PC-3 (cell line): ENCODE measurements around the gene APOBEC3G. TPM values are rescaled to one million over a fixed set of nuclear protein-coding genes. Genes with fewer than 3 reads are reported as not detected.

ENCODE experiments used
- ATAC-seq: fragments of 200-7000 bp; cut with Tn5 transposase; 2 replicates; pipeline ENCODE4 v1.9.1; 2020; ENCODE audit warnings: mild to moderate bottlenecking, moderate library complexity
- BruUV-seq: library from RNA; stranded (reverse); fragments of 400-500 nt; replicated peaks from 2 replicates; lab custom pipeline; 2021; lab: Mats Ljungman, UMichigan
- CTCF ChIA-PET: fragments of 300-600 bp; sonication (Branson Sonifier 250); formaldehyde crosslinking; loops from one replicate; lab custom pipeline; 2022; ENCODE audit warnings: antibody characterized with exemption; lab: Charles Lee
- POLR2A ChIA-PET: fragments of 300-600 bp; sonication (Branson Sonifier 250); formaldehyde crosslinking; loops from one replicate; lab custom pipeline; 2022; ENCODE audit warnings: antibody characterized with exemption; ENCODE audit not compliant: unreplicated experiment; lab: Charles Lee
- DNase-seq: peaks from one replicate; pipeline ENCODE4 v3.0.0-alpha.2; 2015
- H2AFZ ChIP-seq: fragments of 300-600 bp; sonication (generic); 2 replicates; pipeline ENCODE4 v1.6.0; 2016; ENCODE audit warnings: antibody characterized with exemption, low read length
- H3F3A ChIP-seq: fragments of 300-600 bp; sonication (generic); one replicate; pipeline ENCODE4 v1.6.0; 2017; ENCODE audit warnings: antibody characterized with exemption, low read length, control low read depth, mild to moderate bottlenecking; ENCODE audit not compliant: unreplicated experiment
- H3K27ac ChIP-seq: fragments of 300-600 bp; sonication (generic); 2 replicates; pipeline ENCODE4 v1.5.1; 2016; ENCODE audit warnings: mild to moderate bottlenecking, low read length
- H3K27me3 ChIP-seq: fragments of 300-600 bp; sonication (generic); 2 replicates; pipeline ENCODE4 v1.6.1; 2016; ENCODE audit warnings: low read length, mixed read lengths
- H3K36me3 ChIP-seq: fragments of 300-600 bp; sonication (generic); 2 replicates; pipeline ENCODE4 v1.6.1; 2016; ENCODE audit warnings: low read depth, mixed run types, low read length, mixed read lengths
- H3K4me1 ChIP-seq: fragments of 300-600 bp; sonication (generic); 2 replicates; pipeline ENCODE4 v1.5.1; 2016; ENCODE audit warnings: low read length; ENCODE audit not compliant: insufficient read depth
- H3K4me2 ChIP-seq: fragments of 300-600 bp; sonication (generic); 2 replicates; pipeline ENCODE4 v1.6.0; 2016; ENCODE audit warnings: low read length
- H3K4me3 ChIP-seq: fragments of 300-600 bp; sonication (generic); 2 replicates; pipeline ENCODE4 v1.5.1; 2016; ENCODE audit warnings: mild to moderate bottlenecking, low read length, mixed read lengths
- H3K79me2 ChIP-seq: fragments of 300-600 bp; sonication (generic); 2 replicates; pipeline ENCODE4 v1.6.1; 2017; ENCODE audit warnings: low read length, mixed read lengths
- H3K9ac ChIP-seq: fragments of 300-600 bp; sonication (generic); 2 replicates; pipeline ENCODE4 v1.6.0; 2016; ENCODE audit warnings: mild to moderate bottlenecking, low read length
- H3K9me2 ChIP-seq: fragments of 300-600 bp; sonication (generic); replicated peaks from 2 replicates; pipeline ENCODE4 v1.6.1; 2016; ENCODE audit warnings: mixed run types, low read length, mixed read lengths
- H3K9me3 ChIP-seq: fragments of 300-600 bp; sonication (generic); 2 replicates; pipeline ENCODE4 v1.6.1; 2016; ENCODE audit warnings: low read length, mixed read lengths
- H4K20me1 ChIP-seq: fragments of 300-600 bp; sonication (generic); 2 replicates; pipeline ENCODE4 v1.6.1; 2016; ENCODE audit warnings: low read length, mixed read lengths
- CTCF ChIP-seq: fragments of 300-600 bp; sonication (generic); conservative IDR thresholded peaks from 2 replicates; pipeline ENCODE4 v1.5.1; 2017; ENCODE audit warnings: antibody characterized with exemption, low read depth, mild to moderate bottlenecking, low read length
- EZH2 ChIP-seq: fragments of 300-600 bp; sonication (generic); IDR thresholded peaks from one replicate; pipeline ENCODE4 v1.6.1; 2017; ENCODE audit warnings: antibody characterized with exemption, mild to moderate bottlenecking, low read length; ENCODE audit not compliant: unreplicated experiment
- EZH2phosphoT487 ChIP-seq: fragments of 300-600 bp; sonication (generic); IDR thresholded peaks from 2 replicates; pipeline ENCODE4 v1.6.1; 2018; ENCODE audit warnings: mild to moderate bottlenecking, antibody characterized with exemption, low read length, borderline replicate concordance
- intact Hi-C: fragments of 100-400 bp; cut with micrococcal nuclease; formaldehyde crosslinking; loops from 2 replicates; pipeline ENCODE4 v1.9.0; 2023
- total RNA-seq: library from RNA; depleted of rRNA; stranded (reverse); fragments of >200 nt; gene quantifications from 2 replicates; pipeline ENCODE4 v1.2.3, GENCODE V29; 2014

Gene APOBEC3G
- total RNA-seq, 1 experiment from 2014 or later = 4.4 TPM

GRCh38 chr22:39129081-39129480 lies 52.0 kb downstream of the APOBEC3G start:
- H4K20me1 ChIP-seq = no peaks in the 10 kb centered on the region
- H3K27ac ChIP-seq = no peak overlapping the region
- no peaks in the 10 kb centered on the region for H3K9me2 ChIP-seq
- POLR2A ChIA-PET = no interaction called here
- no peaks in the 10 kb centered on the region for H3K79me2 ChIP-seq
- H2AFZ ChIP-seq = no peak overlapping the region
- H3K4me2 ChIP-seq = no peak overlapping the region
- no peaks in the 10 kb centered on the region for H3K36me3 ChIP-seq
- CTCF ChIA-PET = no interaction called here
- intact Hi-C loops = no loop called here
- TF ChIP-seq EZH2phosphoT487 = no peak
- TF ChIP-seq EZH2 = no peak
- no peak for TF ChIP-seq CTCF
- no TSS peak for BruUV-seq
- H3K27me3 ChIP-seq = no peaks in the 10 kb centered on the region
- ATAC-seq = no peak
- no peaks in the 10 kb centered on the region for H3K9me3 ChIP-seq
- H3K4me1 ChIP-seq = no peaks in the 10 kb centered on the region
- no peak overlapping the region for H3K9ac ChIP-seq
- H3F3A ChIP-seq = no peaks in the 10 kb centered on the region
- no peak for DNase-seq
- H3K4me3 ChIP-seq = no peak overlapping the region

DNA sequence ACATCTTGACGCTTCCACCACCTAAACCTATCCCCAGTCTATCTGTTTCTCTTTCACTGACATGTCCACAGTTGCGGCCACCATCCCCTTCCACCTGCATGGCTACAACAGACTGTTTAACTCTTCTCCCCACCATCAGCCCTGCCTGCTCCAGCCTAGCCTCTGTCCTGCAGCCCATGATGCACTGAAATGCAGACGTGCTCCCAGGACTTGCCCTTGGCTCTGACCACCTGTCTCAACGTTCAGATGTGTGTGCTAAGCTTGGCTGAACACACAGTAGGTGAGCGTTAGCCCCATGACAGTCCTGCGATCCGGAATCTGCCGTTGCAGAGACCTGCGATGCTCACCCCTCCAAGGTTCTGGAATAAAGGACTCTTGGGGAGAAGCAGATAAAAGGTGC lies 52.7 kb downstream of the APOBEC3G start:
- no peak for ATAC-seq

More for the DNA sequence above, 52.7 kb downstream of the APOBEC3G start:
- Histone ChIP-seq H3K4me3 (no peak overlapping the region), H3K9ac (no peak overlapping the region), H4K20me1 (no peaks in the 10 kb centered on the region), H3K79me2 (no peaks in the 10 kb centered on the region), H3F3A (no peaks in the 10 kb centered on the region), H3K9me2 (no peaks in the 10 kb centered on the region), H2AFZ (no peak overlapping the region), H3K36me3 (no peaks in the 10 kb centered on the region), H3K4me1 (no peaks in the 10 kb centered on the region; the same call in 1 of the 2 replicates), H3K27me3 (no peaks in the 10 kb centered on the region), H3K9me3 (no peaks in the 10 kb centered on the region), H3K27ac (no peak overlapping the region), H3K4me2 (no peak overlapping the region)
- no peak for TF ChIP-seq EZH2phosphoT487
- no peak for TF ChIP-seq EZH2
- no peak for TF ChIP-seq CTCF
- no peak for DNase-seq
- POLR2A ChIA-PET = no interaction called here
- no TSS peak for BruUV-seq
- CTCF ChIA-PET = interaction anchor here (0.6 kb wide), 1 partner anchor 8 kb away, joined by 4 read pairs; no protein-coding TSS in a partner anchor
- intact Hi-C loops = no loop called here
